ENCODE results near the gene CYB561D2.

The CYB561D2 gene

GRCh38 chr3:50323614-50324199, 27.0 kb upstream of the CYB561D2 start:
- DNase-seq: no peak

- DNase-seq: peak in 3 of 5 experiments; percentile 44 to 51 (median 46)
These were observed 26.1 kb upstream of the CYB561D2 start for GRCh38 chr3:50324351-50325112.

GRCh38 chr3:50325113-50325480, 25.6 kb upstream of the CYB561D2 start:
- no peak for DNase-seq

DNA sequence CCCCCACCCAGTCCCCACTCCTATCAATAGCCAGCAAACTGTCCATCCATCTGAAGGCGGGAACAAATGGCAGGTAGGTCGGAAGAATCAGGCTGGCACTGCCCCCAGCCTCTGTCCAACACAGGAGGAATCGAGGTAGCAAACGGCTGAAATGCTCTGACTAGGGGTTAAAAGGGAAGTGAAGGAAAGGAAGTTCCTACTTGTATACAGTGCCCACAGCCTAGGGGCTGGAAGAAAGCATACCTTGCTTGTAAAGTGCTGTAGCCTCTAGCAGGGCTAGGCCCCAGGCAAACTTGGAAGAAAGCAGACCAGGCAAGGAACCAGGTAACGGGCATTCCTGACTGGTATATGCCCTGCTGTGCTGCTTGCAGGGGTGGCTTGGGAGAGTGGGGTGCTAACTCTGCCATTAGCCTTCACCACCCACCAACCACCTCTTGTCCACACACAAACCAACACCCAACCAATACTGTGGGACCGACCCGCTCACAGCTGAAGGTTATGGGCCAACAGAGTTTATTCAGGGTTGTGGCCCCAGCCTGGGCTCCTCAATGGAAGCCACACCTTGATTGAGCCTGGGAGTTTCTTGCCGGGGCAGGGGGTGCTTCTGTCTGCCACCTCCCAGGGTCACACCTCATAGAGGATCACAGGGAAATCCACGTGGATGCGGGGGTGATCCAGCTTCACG, 25.0 kb upstream of the CYB561D2 start:
- DNase-seq: no peak

- DNase-seq: no peak
These were observed 24.5 kb upstream of the CYB561D2 start for GRCh38 chr3:50326182-50326541.

DNA sequence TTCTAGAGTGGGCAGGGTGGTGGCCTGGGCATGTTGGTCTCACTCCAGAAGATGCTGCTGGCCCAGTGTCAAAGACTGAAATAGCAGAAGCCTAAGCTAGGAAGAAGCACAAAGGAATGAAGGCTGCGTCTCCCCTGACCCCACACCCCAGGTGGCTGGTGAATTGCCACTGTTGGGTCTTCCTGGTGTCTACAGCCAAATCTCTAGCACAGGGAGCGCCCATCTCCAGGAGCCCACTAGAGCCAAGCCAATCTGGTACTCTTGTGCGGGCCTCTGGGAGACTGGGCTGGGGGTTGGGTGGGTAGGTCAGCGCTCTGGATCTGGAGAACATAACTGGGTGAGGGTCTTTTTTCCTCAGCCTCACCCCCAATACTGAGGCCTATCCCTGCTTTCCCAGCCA, 23.5 kb upstream of the CYB561D2 start:
- DNase-seq: no peak

- peak; percentile 88 to 96 (median 92) for DNase-seq
These were observed 22.5 kb upstream of the CYB561D2 start, which contains the start of gene TUSC2 for GRCh38 chr3:50327943-50328691. TSS of gene TUSC2 (minus strand) at chr3:50328223. CDS start at chr3:50328099, 124 bp downstream.

DNA sequence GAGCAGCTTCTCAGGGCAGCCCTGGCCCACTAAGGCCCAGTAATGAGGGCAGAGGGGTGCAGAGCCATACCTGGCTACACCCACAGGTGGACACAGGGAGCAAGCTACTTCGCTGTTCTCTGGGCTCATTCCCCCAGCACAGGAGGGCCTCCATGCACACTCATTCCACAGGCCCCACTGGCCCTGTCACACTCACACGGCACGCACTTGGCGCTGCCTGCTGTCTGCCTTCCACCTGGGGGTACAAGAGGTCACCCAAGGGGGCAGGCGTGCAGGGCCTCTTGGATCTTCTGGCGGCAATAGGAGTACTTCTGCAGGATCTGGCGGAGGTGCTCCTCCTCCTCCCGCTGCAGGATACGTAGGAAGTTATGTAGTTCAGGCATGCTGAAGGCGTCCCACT, 20.3 kb upstream of the CYB561D2 start:
- no peak for DNase-seq

DNA sequence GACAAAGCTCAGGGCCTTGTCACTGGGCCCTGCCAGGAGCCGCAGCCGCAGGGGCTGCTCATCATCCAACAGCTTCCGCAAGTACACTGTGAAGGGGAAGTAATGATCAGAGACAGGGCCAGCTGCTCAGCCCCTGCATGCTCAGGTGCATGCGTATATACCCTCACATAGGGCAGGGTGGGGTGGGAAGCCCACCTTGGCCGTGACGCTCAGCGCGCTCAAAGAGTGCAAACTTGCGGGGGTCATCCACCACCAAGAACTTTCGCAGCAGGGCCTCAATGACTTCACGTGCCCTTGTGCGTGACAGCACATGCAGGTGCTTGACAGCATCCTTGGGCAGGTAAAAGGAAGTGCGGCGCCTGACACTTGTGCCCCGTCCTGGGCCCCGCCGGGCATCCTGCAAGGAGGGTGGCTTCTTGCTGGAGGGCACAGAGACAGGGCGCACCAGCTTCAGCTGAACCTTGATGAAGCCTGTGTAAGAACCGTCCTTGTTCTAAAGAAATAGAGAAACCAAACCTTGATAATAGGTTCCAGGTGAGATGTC, 19.2 kb upstream of the CYB561D2 start:
- DNase-seq: no peak

- peak in 1 of 5 experiments; percentile 43 for DNase-seq
These were observed 16.8 kb upstream of the CYB561D2 start for GRCh38 chr3:50333744-50334328.

GRCh38 chr3:50334339-50335075, 16.2 kb upstream of the CYB561D2 start:
- no peak for DNase-seq

DNA sequence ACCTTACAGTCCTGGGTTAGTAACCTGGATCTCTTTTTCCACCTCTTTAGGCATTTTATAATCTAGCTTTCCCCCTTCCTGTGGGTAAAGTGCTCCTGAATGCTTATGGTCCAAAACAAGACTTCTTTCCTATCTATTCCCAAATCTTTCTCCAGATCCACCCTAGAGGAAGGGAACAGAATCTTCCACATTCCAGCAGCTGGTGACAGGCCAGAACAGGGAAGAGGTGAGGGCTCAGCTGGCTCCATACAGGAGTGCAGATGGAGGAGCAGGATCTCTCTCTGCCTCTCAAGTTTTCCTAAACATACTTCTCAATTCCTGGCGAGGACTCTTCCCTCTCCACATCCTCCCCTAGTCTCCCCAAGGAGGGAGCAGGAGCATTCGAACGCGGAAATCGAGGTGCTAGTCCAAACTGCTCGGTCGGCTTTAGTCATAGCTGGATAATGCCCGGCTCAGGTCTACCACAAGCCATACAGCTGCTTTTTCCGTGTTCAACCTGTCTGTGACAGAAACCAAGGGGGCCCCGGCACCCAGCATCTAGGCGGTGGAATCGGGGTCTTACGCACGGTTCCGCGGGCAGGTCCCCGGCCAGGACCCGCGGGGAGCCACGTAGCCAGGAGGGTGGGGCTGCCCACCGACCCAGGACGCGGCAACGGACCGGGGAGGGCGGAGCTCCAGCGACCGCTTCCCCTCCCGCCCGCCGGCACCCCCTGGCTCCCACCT, 14.0 kb upstream of the CYB561D2 start:
- DNase-seq: no peak

DNA sequence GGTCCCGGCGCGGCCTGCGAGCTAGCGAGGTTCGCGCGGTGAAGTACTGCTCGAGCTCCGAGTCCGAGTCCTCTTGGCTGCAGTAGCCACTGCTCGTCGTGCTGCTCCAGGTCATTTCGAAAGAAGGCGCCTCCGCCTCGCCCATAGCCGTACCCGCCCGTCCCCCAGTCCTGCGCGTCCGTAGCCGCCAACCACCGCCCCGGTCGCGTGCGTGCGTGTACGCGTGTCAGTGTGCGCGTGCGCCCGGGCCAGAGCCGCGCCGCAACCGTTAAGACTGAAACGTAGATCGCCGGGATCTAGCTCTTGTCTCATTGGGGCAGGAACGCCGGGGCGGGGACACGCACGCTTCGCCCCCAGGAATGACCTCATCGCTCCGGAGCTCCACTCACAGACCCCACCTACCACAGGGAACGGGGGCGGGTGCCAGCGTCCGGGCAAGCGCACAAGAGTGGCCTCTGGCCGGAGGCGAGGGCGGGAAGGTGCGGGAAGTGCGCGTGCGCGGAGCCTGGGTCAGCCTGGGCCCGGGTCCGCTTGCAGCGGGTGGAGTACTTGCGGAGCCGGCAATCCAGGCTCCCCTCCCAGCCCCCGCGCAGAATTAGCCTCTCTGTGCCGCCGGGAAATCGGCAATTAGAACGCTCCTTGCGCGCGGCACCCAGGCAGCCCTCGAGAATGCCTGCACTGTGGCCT, 13.3 kb upstream of the CYB561D2 start:
- peak; percentile 81 to 99 (median 93) for DNase-seq

DNA sequence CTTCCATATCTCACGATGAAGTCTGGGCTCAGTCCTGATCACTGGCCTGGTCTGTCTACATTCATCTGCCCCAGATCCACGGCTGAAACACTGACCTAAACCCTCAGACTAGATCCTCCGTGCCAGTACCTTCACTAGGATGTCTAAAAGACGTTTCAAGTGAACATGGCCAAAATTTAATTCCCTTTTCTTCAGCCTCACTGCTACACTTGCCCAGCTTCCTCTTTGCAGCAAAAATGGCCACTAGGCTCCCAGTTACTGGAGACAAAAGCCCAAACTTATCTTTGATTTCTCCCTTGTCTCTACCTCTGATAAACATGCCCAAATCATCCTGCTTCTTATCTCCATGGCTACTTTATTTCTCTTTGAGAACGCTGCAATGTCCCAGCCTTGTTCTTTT, 11.7 kb upstream of the CYB561D2 start:
- no peak for DNase-seq

- no peak for DNase-seq
These were observed 11.0 kb upstream of the CYB561D2 start for GRCh38 chr3:50339485-50340146.

DNA sequence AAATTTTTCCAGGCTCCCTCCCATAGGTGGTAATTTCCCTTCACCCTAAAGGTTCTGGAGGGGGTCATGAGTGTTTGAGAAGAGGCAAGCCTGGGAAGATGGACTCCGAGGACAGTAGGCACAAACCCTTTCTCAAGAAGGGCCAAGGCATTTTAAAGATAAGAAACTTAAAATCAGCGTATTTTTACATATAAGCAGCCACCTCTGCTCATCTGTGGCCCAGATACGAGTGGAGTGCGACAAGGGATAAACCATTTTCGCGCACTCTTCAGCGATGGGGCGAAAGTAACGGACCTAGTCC, 10.6 kb upstream of the CYB561D2 start:
- DNase-seq: no peak

- peak; percentile 42 to 88 (median 51) for DNase-seq
These were observed 10.0 kb upstream of the CYB561D2 start, which contains the start of gene RASSF1 for GRCh38 chr3:50340448-50341329. TSS of gene RASSF1 (minus strand) at chr3:50340836. CDS start at chr3:50340805, 31 bp downstream.

DNA sequence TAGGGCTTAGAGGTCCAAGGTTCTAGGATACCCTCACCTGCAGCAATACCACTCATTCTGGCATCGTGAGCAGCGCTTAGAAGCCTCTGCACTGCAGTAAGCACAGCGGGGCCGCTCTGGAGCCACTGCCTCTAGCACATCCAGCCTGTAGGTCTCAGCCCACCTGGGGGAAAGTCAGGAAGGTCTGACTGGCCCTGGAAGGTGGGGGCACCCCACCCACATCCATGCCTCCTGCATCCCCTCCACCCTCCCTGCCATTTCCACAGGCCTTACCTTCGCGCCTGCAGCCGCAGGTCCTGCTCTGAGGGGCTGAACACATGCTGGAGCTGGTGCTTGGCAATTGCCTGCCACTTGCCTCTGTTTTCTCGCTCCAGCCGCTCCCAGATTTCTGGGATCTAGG, 9.1 kb upstream of the CYB561D2 start:
- peak in 2 of 5 experiments; percentile 27 to 46 for DNase-seq

Measured in T-helper 2 cell (primary cell).